Endodermal cell (in vitro differentiated cells): ENCODE data around the gene FARP1. TPM values are rescaled to one million over a fixed set of nuclear protein-coding genes. Genes with fewer than 3 reads are reported as not detected.

Experiments used
- DNase-seq: peaks from one replicate; pipeline ENCODE4 v3.0.0-alpha.2; 2017
- H3K27ac ChIP-seq: 2 replicates; pipeline ENCODE4 v1.5.1; 2013; ENCODE audit warnings: mild to moderate bottlenecking, low read depth, low read length, moderate library complexity
- H3K27me3 ChIP-seq: 2 replicates; pipeline ENCODE4 v1.6.1; 2013; ENCODE audit warnings: mild to moderate bottlenecking, low read length, moderate library complexity; ENCODE audit not compliant: insufficient read depth, control insufficient read depth, poor library complexity, severe bottlenecking
- H3K36me3 ChIP-seq: 2 replicates; pipeline ENCODE4 v1.7.0; 2013; ENCODE audit warnings: mild to moderate bottlenecking, low read length, moderate library complexity; ENCODE audit not compliant: control insufficient read depth, insufficient read depth
- H3K4me1 ChIP-seq: one replicate; pipeline ENCODE4 v1.7.0; 2013; ENCODE audit warnings: low read length; ENCODE audit not compliant: control insufficient read depth, insufficient read depth
- H3K4me3 ChIP-seq: 2 replicates; pipeline ENCODE4 v1.5.1; 2013; ENCODE audit warnings: mild to moderate bottlenecking, low read length, moderate library complexity
- H3K9ac ChIP-seq: 2 replicates; pipeline ENCODE4 v1.6.1; 2013; ENCODE audit warnings: mild to moderate bottlenecking, low read length, moderate library complexity; ENCODE audit not compliant: poor library complexity, severe bottlenecking; ENCODE audit errors: extremely low read depth
- H3K9me3 ChIP-seq: 2 replicates; pipeline ENCODE4 v1.6.1; 2013; ENCODE audit warnings: mild to moderate bottlenecking, low read length, moderate library complexity; ENCODE audit not compliant: control insufficient read depth
- H3K27ac Mint-ChIP-seq: 2 replicates; pipeline ENCODE4 v1.8.0; 2020; ENCODE audit warnings: mixed read lengths
- H3K27me3 Mint-ChIP-seq: 2 replicates; pipeline ENCODE4 v1.8.0; 2021; ENCODE audit warnings: mild to moderate bottlenecking, mixed read lengths; ENCODE audit not compliant: insufficient read depth
- H3K36me3 Mint-ChIP-seq: 2 replicates; pipeline ENCODE4 v1.8.0; 2020; ENCODE audit warnings: low read depth, mixed read lengths
- H3K4me1 Mint-ChIP-seq: 2 replicates; pipeline ENCODE4 v1.8.0; 2020; ENCODE audit warnings: mixed read lengths
- H3K4me3 Mint-ChIP-seq: 2 replicates; pipeline ENCODE4 v1.8.0; 2020; ENCODE audit warnings: mild to moderate bottlenecking, moderate library complexity, mixed read lengths
- H3K9me3 Mint-ChIP-seq: 2 replicates; pipeline ENCODE4 v1.8.0; 2020; ENCODE audit warnings: mild to moderate bottlenecking, mixed read lengths
- WGBS, 2 experiments: methylation state at CpG; one replicate each; pipeline versions ENCODE4 v1.1.5 to v1.1.7; 2013; ENCODE audit warnings: missing lambda C conversion rate in 2 of 2, mixed read lengths in 1 of 2; ENCODE audit not compliant: insufficient coverage in 1 of 2, insufficient read length in 1 of 2; 5-methylcytosine and 5-hydroxymethylcytosine counted together
- total RNA-seq, 2 donors: library from RNA; stranded (reverse); fragmentation: NEBNext Ultra II Directional in 1 of 2; extraction: Animal tissue kit (Norgen Biotek cat#: 25700) in 1 of 2; gene quantifications; 2 replicates in 1 of 2; 3 replicates in 1 of 2; pipeline ENCODE4 v1.2.1, GENCODE V29; 2021
- TF ChIP-seq, protein P1 (sequence below): fragments of 200-600 bp; sonication (generic); conservative IDR thresholded peaks from 2 replicates; pipeline ENCODE4 v1.5.0; 2021; ENCODE audit warnings: antibody characterized with exemption, mild to moderate bottlenecking

The FARP1 gene
- total RNA-seq, 2 donors from 2014 or later = 237 to 319 TPM

DNA sequence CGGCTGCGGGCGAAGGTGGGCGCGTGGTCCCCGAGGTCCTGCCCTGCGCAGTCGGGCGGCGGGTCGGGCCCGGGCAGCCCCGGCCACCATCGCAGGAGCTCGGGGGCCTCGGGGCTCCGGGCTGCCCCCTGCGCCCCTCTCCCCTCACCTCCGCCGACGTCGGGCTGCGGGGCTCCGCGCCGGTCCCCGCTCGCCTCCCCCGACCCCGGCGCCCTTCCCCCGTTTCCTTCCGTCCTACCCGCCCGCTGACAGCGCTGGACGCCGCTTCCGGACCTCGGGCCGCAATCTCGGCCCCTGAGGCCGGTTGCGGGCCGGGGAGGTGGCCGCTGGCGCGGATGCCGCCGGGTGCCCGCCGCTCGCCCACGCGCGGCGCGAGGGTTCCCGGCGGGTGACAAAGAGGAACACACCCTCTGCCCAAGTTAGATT, 720 bp downstream of the FARP1 start:
- peaks cover 6% of the 10 kb centered on the region for H3K36me3 ChIP-seq
- peak overlapping the region; percentile 72 for H3K9ac ChIP-seq
- no peak for DNase-seq
- Mint-ChIP-seq H3K4me1 (peaks cover 43% of the 10 kb centered on the region), H3K27me3 (peaks cover 7% of the 10 kb centered on the region), H3K27ac (no peak overlapping the region), H3K36me3 (peaks cover 6% of the 10 kb centered on the region), H3K4me3 (peak overlapping the region; percentile 95), H3K9me3 (no peaks in the 10 kb centered on the region)
- H3K4me1 ChIP-seq = peaks cover 4% of the 10 kb centered on the region
- H3K4me3 ChIP-seq = peak overlapping the region; percentile 88
- no peak overlapping the region for H3K27ac ChIP-seq
- H3K27me3 ChIP-seq = no peaks in the 10 kb centered on the region
- TF ChIP-seq, protein P1, sequence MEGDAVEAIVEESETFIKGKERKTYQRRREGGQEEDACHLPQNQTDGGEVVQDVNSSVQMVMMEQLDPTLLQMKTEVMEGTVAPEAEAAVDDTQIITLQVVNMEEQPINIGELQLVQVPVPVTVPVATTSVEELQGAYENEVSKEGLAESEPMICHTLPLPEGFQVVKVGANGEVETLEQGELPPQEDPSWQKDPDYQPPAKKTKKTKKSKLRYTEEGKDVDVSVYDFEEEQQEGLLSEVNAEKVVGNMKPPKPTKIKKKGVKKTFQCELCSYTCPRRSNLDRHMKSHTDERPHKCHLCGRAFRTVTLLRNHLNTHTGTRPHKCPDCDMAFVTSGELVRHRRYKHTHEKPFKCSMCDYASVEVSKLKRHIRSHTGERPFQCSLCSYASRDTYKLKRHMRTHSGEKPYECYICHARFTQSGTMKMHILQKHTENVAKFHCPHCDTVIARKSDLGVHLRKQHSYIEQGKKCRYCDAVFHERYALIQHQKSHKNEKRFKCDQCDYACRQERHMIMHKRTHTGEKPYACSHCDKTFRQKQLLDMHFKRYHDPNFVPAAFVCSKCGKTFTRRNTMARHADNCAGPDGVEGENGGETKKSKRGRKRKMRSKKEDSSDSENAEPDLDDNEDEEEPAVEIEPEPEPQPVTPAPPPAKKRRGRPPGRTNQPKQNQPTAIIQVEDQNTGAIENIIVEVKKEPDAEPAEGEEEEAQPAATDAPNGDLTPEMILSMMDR = no peak
- 0% methylated on average over 16 to 60 of the region's 60 CpGs for WGBS, 2 experiments
- no peaks in the 10 kb centered on the region for H3K9me3 ChIP-seq

DNA sequence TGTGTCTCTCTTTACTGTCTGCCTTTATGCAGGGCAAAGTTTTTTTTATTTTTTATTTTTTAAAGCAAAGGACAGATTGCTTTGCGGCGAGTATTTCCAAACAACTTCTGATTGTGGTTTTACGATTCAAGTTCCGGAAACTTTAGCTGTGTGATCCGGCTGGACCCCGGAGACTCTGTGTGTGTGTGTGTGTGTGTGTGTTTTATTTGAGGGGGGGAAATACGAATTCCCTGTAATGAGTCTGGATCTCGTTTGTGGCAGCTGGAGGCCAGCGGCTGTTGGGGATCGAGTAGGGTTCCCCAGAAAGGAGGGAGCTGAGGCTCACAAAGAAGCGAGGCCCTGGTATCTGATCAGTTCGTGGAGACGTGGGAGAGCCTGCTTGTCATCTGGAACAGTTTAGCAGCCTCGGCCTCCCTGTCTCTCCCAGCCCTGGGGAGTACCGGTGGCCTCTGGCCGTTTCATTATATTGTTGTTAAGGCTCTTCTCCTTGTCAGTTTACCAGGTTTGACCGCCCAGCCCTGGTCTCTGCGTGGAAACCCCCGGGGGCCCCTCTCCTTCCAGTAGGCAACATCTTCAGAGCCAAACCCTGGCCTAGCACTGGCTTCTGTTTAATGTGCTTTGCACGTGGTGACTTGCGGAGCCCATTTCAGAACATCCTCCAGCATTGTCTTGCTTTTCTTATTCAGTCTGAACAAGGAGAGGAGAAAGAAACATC, 1.3 kb downstream of the FARP1 start:
- peak; percentile 55 for DNase-seq
- no peaks in the 10 kb centered on the region for H3K9me3 Mint-ChIP-seq
- Histone ChIP-seq H3K36me3 (peaks cover 12% of the 10 kb centered on the region), H3K9ac (peak overlapping the region; percentile 72), H3K27me3 (no peaks in the 10 kb centered on the region), H3K4me3 (peak overlapping the region; percentile 88), H3K27ac (no peak overlapping the region), H3K4me1 (peaks cover 4% of the 10 kb centered on the region), H3K9me3 (no peaks in the 10 kb centered on the region)
- H3K27ac Mint-ChIP-seq = peak overlapping the region; percentile 86
- TF ChIP-seq, protein P1 = no peak
- peaks cover 7% of the 10 kb centered on the region for H3K27me3 Mint-ChIP-seq
- H3K4me1 Mint-ChIP-seq = peaks cover 43% of the 10 kb centered on the region
- H3K36me3 Mint-ChIP-seq = peaks cover 12% of the 10 kb centered on the region
- WGBS, 2 experiments = 4% methylated on average over 12 to 21 of the region's 21 CpGs
- H3K4me3 Mint-ChIP-seq = peak overlapping the region; percentile 95

DNA sequence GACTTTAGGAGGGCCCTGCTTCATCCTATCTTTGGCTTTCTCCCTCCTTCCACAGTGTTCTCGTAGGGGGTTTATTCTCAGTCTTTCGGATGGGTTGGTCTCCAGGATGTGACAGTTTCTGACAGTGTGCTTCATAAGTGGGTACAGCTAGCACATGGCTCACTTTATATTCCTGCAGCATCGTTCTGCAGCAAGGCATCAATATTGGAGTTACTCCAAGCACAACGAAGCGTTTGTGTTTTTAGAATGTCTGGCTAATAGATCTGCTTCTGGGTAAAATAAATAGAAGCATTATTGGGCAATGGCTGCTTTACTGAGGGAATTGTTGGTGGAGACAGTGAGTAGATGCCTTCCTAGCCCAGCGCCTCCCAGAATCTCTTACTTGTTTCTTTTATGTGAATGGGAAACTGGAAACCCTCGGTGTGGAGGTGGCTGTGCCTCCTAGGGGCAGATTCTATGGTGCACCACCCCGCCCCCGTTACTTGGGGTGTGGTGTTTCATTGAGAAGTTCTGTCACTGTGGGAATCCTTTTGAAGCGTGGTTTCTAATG, 2.0 kb downstream of the FARP1 start:
- peaks cover 15% of the 10 kb centered on the region for H3K36me3 Mint-ChIP-seq
- H3K4me1 Mint-ChIP-seq = peaks cover 43% of the 10 kb centered on the region
- H3K27me3 ChIP-seq = no peaks in the 10 kb centered on the region
- peak overlapping the region; percentile 72 for H3K9ac ChIP-seq
- TF ChIP-seq, protein P1 = peak; percentile 63
- H3K27ac ChIP-seq = no peak overlapping the region
- H3K27ac Mint-ChIP-seq = no peak overlapping the region
- peaks cover 4% of the 10 kb centered on the region for H3K4me1 ChIP-seq
- H3K27me3 Mint-ChIP-seq = peaks cover 7% of the 10 kb centered on the region
- 30 to 32% methylated on average over 9 of the region's 10 CpGs for WGBS, 2 experiments
- peak overlapping the region; percentile 95 for H3K4me3 Mint-ChIP-seq
- no peaks in the 10 kb centered on the region for H3K9me3 Mint-ChIP-seq
- peaks cover 14% of the 10 kb centered on the region for H3K36me3 ChIP-seq
- H3K4me3 ChIP-seq = peak overlapping the region; percentile 88
- peak; percentile 80 for DNase-seq
- no peaks in the 10 kb centered on the region for H3K9me3 ChIP-seq
